Nephron progenitor cell (in vitro differentiated cells): ENCODE results near the gene STIP1.

Source experiments
- DNase-seq: peaks from one replicate; pipeline ENCODE4 v3.0.0; 2021
- H3K27ac Mint-ChIP-seq: 2 replicates; pipeline ENCODE4 v1.8.0; 2021; ENCODE audit warnings: mild to moderate bottlenecking, moderate library complexity, mixed read lengths
- H3K27me3 Mint-ChIP-seq: 2 replicates; pipeline ENCODE4 v1.8.0; 2021; ENCODE audit warnings: mild to moderate bottlenecking, low read depth, mixed read lengths; ENCODE audit not compliant: poor library complexity
- H3K36me3 Mint-ChIP-seq: 2 replicates; pipeline ENCODE4 v1.8.0; 2021; ENCODE audit warnings: low read depth, mixed read lengths
- H3K4me1 Mint-ChIP-seq: 2 replicates; pipeline ENCODE4 v1.8.0; 2021; ENCODE audit warnings: mixed read lengths
- H3K4me3 Mint-ChIP-seq: 2 replicates; pipeline ENCODE4 v1.8.0; 2021; ENCODE audit warnings: mild to moderate bottlenecking, moderate library complexity, mixed read lengths
- H3K9me3 Mint-ChIP-seq: 2 replicates; pipeline ENCODE4 v1.8.0; 2021; ENCODE audit warnings: mild to moderate bottlenecking, moderate library complexity, mixed read lengths
- CTCF ChIP-seq: fragments of 200-600 bp; sonication (generic); IDR thresholded peaks from 2 replicates; pipeline ENCODE4 v1.5.0; 2021; ENCODE audit warnings: antibody characterized with exemption

The STIP1 gene

GRCh38 chr11:64238076-64238475, 52.1 kb downstream of the STIP1 start:
- Mint-ChIP-seq H3K9me3 (no peaks in the 10 kb centered on the region), H3K36me3 (peaks cover 8% of the 10 kb centered on the region), H3K4me3 (no peak overlapping the region), H3K27me3 (peaks cover 7% of the 10 kb centered on the region), H3K4me1 (peaks cover 24% of the 10 kb centered on the region), H3K27ac (peak overlapping the region; percentile 29)
- DNase-seq: no peak
- TF ChIP-seq CTCF: no peak

DNA sequence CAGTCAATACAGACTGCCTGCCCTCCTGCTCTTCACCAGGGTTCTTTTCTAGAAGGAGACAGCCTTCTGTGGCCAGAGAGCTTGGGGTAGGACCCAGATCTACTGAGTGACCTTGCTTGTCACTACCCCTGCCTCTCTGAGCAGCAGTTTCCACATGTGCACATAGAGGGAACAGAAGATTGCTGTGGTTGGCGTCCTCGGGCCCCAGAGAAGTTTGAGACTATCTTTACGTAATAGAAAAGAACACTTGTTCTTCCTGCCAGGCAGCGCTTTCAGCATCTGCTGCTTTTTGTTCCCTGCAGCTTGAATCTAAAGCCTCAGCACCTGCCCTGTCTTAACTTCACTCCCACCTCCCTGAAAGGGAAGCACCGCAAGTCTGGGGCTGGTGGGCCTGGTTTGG, 53.0 kb downstream of the STIP1 start:
- no peak overlapping the region for H3K27ac Mint-ChIP-seq
- H3K4me1 Mint-ChIP-seq: peaks cover 33% of the 10 kb centered on the region
- H3K4me3 Mint-ChIP-seq: no peak overlapping the region

GRCh38 chr11:64239662-64240434, 53.9 kb downstream of the STIP1 start:
- Mint-ChIP-seq H3K4me3 (peak overlapping the region; percentile 87), H3K36me3 (peaks cover 8% of the 10 kb centered on the region), H3K4me1 (peaks cover 36% of the 10 kb centered on the region), H3K27ac (peak overlapping the region; percentile 97), H3K27me3 (no peaks in the 10 kb centered on the region), H3K9me3 (no peaks in the 10 kb centered on the region)
- TF ChIP-seq CTCF: no peak
- no peak for DNase-seq

More for the DNA sequence above, 53.0 kb downstream of the STIP1 start:
- no peak for DNase-seq
- Mint-ChIP-seq H3K27me3 (no peaks in the 10 kb centered on the region), H3K36me3 (peaks cover 8% of the 10 kb centered on the region), H3K9me3 (no peaks in the 10 kb centered on the region)
- no peak for TF ChIP-seq CTCF

GRCh38 chr11:64240435-64241240, 54.7 kb downstream of the STIP1 start, which contains the start of gene FKBP2:
TSS of gene FKBP2 (plus strand) at chr11:64241095. CDS start at chr11:64242388, 1,293 bp downstream.
- no peaks in the 10 kb centered on the region for H3K27me3 Mint-ChIP-seq

DNA sequence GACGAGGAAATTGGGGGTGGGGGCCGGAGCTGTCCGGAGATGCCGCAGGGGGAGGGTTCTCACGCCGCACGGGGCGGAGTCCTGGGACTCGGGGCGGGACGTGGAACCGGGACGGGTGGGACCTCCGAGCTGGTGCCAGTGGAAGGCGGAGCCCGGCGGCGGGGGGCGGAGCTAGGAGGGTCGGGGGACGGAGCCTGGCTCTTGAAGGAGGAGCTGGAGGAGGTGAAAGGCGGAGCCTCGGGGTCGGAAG, 55.2 kb downstream of the STIP1 start:
- H3K27me3 Mint-ChIP-seq: no peaks in the 10 kb centered on the region

More at GRCh38 chr11:64240435-64241240, 54.7 kb downstream of the STIP1 start, which contains the start of gene FKBP2:
- H3K4me1 Mint-ChIP-seq: peaks cover 30% of the 10 kb centered on the region
- no peak for TF ChIP-seq CTCF
- H3K4me3 Mint-ChIP-seq: peak within 1 kb of the TSS; percentile 87
- peak; percentile 96 for DNase-seq
- H3K27ac Mint-ChIP-seq: peak within 1 kb of the TSS; percentile 97
- H3K9me3 Mint-ChIP-seq: no peaks in the 10 kb centered on the region
- H3K36me3 Mint-ChIP-seq: peaks cover 8% of the 10 kb centered on the region

More for the DNA sequence above, 55.2 kb downstream of the STIP1 start:
- H3K4me1 Mint-ChIP-seq: peaks cover 30% of the 10 kb centered on the region
- H3K27ac Mint-ChIP-seq: peak overlapping the region; percentile 97
- peaks cover 8% of the 10 kb centered on the region for H3K36me3 Mint-ChIP-seq
- no peak for TF ChIP-seq CTCF
- DNase-seq: peak; percentile 100
- peak overlapping the region; percentile 87 for H3K4me3 Mint-ChIP-seq
- no peaks in the 10 kb centered on the region for H3K9me3 Mint-ChIP-seq
